ENCODE results near the gene DGKZ.

DGKZ gene

GRCh38 chr11:46361283-46362155 is 14.3 kb downstream of the DGKZ start:
- peaks cover 74 to 84% of the 10 kb centered on the region in 2 experiments for H3K4me1 ChIP-seq (ENCODE audit: control insufficient read depth in 1 of 2, insufficient read depth in 1 of 2, low read depth in 1 of 2, low read length in 1 of 2)
- H3K27ac ChIP-seq: peak overlapping the region; percentile 88
- H3K36me3 ChIP-seq: peaks cover 20% of the 10 kb centered on the region
- no peak for TF ChIP-seq CTCF (IDR thresholded peaks at IDR 0.05)
- no peaks in the 10 kb centered on the region for H3K9me3 ChIP-seq
- peak overlapping the region; percentile 58 to 69 for H3K4me3 ChIP-seq (ENCODE audit: low read depth in 1 of 2, low read length in 1 of 2)
- no peaks in the 10 kb centered on the region for H3K27me3 ChIP-seq

DNA sequence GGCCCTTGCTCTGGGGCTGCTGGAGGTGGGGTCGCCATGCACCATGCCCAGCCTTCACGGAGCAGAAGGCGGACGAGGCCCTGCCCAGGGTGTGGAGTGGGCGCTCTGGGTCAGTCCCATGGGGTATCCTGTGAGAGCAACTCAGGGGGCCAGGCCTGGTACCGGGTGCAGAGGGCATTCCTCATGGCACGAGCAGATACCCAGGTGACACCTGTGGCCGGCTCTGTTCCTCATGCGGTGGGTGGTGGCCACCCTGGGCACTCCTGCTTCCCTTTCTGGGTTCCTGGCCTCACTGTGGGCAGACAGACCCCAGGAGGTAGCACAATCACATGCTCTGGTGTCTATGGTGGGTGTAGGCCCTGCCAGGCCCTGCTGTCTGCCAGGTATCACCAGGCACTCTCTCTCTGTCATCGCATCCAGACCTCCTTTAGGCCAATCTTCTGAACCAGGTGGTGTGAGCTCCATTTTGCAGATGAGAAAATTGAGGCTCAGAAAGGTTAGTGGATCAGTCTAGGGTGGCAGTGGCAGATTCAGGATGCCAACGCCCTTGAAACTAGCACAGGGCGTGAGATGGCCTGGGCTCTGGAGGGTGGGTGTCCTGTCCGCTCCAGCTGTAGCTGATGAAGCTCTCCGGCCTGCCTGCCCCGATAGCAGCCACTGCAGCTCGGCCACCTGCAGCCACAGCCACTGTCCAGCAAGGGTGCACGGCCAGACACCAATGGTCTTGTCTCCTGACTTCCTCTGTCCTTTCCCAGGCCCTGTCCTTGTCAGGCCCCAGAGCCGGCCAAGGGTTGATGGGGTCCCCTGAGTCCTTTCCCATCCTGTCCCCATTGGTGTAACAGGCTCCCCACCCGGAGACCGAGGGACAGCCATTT is 15.1 kb downstream of the DGKZ start:
- no peak for TF ChIP-seq CTCF (IDR thresholded peaks at IDR 0.05)
- no peaks in the 10 kb centered on the region for H3K9me3 ChIP-seq
- H3K4me1 ChIP-seq (ENCODE audit: control insufficient read depth in 1 of 2, insufficient read depth in 1 of 2, low read depth in 1 of 2, low read length in 1 of 2): peaks cover 71 to 80% of the 10 kb centered on the region in 2 experiments
- peak overlapping the region; percentile 58 to 69 for H3K4me3 ChIP-seq (ENCODE audit: low read depth in 1 of 2, low read length in 1 of 2)
- H3K27me3 ChIP-seq: no peaks in the 10 kb centered on the region
- H3K36me3 ChIP-seq: peaks cover 28% of the 10 kb centered on the region
- peak overlapping the region; percentile 88 for H3K27ac ChIP-seq

DNA sequence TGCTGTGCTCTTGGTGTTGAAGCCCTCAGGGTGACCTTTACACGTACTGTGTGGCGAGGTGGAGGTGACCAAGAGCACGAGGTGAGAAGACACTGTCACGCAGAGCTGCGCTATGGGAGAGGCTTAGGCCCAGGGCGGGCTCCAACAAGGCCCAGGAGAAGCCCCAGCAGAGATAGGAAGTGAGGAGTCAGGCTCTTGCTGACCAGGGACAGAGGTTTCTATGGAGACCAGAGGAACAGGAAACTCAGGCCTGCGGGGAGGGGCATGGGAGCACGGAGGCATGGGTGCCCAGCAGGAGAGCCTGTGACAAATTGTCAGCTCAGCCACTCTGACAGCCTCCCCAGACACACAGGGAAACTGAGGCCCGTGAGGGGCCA is 15.8 kb downstream of the DGKZ start:
- TF ChIP-seq CTCF (IDR thresholded peaks at IDR 0.05): no peak
- no peaks in the 10 kb centered on the region for H3K27me3 ChIP-seq
- H3K27ac ChIP-seq: peak overlapping the region; percentile 88
- H3K36me3 ChIP-seq: peaks cover 34% of the 10 kb centered on the region
- no peaks in the 10 kb centered on the region for H3K9me3 ChIP-seq
- H3K4me3 ChIP-seq (ENCODE audit: low read depth in 1 of 2, low read length in 1 of 2): peak overlapping the region; percentile 58 to 69
- peaks cover 64 to 80% of the 10 kb centered on the region in 2 experiments for H3K4me1 ChIP-seq (ENCODE audit: control insufficient read depth in 1 of 2, insufficient read depth in 1 of 2, low read depth in 1 of 2, low read length in 1 of 2)

- Histone ChIP-seq H3K4me1 (ENCODE audit: control insufficient read depth in 1 of 2, insufficient read depth in 1 of 2, low read depth in 1 of 2, low read length in 1 of 2) (peaks cover 59 to 75% of the 10 kb centered on the region in 2 experiments), H3K9me3 (no peaks in the 10 kb centered on the region), H3K27me3 (no peaks in the 10 kb centered on the region), H3K36me3 (peaks cover 39% of the 10 kb centered on the region), H3K27ac (peak overlapping the region; percentile 88), H3K4me3 (ENCODE audit: low read depth in 1 of 2, low read length in 1 of 2) (peak overlapping the region; percentile 58 to 69)
- TF ChIP-seq CTCF (IDR thresholded peaks at IDR 0.05): no peak
These were observed 16.3 kb downstream of the DGKZ start for GRCh38 chr11:46363455-46364005.

- Histone ChIP-seq H3K36me3 (peaks cover 45% of the 10 kb centered on the region), H3K9me3 (no peaks in the 10 kb centered on the region), H3K4me1 (ENCODE audit: control insufficient read depth in 1 of 2, insufficient read depth in 1 of 2, low read depth in 1 of 2, low read length in 1 of 2) (peaks cover 59 to 70% of the 10 kb centered on the region in 2 experiments)
These were observed 16.8 kb downstream of the DGKZ start for GRCh38 chr11:46364056-46364455.

More at GRCh38 chr11:46364056-46364455, 16.8 kb downstream of the DGKZ start:
- H3K4me3 ChIP-seq (ENCODE audit: low read depth in 1 of 2, low read length in 1 of 2): peak overlapping the region in 1 of 2 experiments; percentile 69
- H3K27me3 ChIP-seq: no peaks in the 10 kb centered on the region
- H3K27ac ChIP-seq: peak overlapping the region; percentile 88
- TF ChIP-seq CTCF (IDR thresholded peaks at IDR 0.05): no peak
